GM21528 (cell line): Measurements from ENCODE around the gene LRFN5.
"Not testable (repeated sequence)": the region's sequence is repeated elsewhere in the genome, so short reads cannot be mapped to it uniquely, and the experiment has no call there.

Experiments
- ATAC-seq: cut with Tn5 transposase; IDR thresholded peaks from one replicate; pipeline ENCODE4 v1.9.1; 2021; ENCODE audit warnings: mild to moderate bottlenecking, moderate library complexity; ENCODE audit not compliant: unreplicated experiment, low FRiP score

The LRFN5 gene

DNA sequence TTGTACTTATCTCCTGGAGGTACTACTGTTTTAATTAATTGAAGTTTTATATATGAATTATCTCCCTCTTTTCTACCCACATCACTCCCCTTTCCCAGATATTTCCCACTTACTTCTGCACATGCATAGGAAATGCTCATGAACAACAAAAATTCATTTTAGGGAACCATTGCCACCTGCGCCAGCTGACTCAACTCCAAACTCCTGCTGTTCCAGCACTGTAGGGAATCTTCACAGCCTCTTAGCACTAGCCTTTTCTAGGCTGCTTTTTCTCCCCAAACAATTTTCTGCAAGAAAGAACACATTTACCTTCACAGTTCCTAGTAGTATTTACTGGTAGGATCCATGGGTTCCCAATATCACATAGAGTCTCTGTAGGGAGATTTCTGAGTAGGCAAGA lies 268.4 kb downstream of the LRFN5 start:
- ATAC-seq = no peak

DNA sequence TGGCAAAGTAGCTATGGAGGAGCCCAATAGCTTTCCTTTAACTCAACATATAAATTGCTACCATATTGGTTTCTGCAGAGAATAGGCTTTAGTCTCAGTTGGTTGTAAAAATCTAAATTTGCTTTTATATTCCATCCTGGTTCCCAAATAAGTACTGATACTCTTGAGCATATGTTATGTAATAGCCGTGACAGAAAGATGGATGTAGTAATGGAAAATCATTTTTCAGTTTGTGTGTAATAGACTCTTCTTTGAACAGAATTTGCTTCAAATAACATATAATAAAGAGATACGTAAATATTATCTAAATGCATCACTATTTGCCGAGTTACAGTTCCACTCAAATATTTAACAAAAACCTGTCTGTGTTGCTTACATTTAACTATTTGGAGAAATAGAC lies 271.6 kb downstream of the LRFN5 start:
- no peak for ATAC-seq

DNA sequence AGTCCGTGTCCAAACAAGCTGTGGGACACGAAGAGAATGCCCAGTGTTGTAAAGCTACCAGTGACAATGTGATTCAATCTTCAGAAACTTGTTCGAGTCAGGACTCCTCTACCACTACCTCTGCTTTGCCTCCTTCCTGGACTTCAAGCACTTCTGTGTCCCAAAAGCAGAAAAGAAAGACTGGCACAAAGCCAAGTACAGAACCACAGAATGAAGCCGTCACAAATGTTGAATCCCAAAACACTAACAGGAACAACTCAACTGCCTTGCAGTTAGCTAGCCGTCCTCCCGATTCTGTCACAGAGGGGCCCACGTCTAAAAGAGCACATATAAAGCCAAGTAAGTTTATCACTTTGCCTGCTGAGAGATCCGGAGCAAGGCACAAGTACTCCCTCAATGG lies 284.9 kb downstream of the LRFN5 start:
- no peak for ATAC-seq

DNA sequence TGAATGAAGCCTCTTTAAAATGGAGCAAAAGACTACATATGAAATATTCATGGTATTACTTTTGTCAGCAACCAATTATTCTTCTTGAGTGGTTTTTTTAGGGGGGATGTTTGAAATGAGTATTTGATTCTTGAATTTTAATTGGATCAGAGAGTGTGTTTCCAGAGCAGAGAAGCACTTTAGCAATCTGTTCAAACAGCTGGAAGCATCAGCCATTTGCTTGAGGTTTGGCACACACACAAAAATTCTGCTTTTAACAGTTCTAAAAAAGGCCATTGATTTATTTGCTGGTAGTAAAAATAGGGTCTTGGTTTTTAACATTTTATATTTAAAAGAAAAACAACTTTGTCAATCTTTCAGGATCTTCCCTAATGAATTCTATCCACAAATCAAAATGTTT lies 292.7 kb downstream of the LRFN5 start:
- no peak for ATAC-seq

DNA sequence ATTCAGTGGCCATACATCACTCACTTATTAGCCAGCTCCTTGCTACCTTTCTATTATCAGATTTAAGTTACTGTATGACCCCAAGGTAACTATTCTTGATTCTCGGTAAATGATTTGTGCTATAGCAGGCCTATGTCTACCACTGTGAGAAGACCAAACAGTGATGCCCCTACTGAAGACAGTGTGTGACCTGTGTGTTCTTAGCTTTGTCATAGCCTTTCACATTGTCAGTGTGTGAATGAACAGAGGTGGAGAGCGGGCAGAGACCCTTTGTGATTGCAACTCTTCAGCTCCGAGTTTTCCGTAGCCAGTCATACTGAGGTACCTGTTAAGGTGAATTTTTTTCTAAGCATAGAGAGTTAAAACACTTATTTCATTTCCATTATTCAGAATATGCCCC lies 294.0 kb downstream of the LRFN5 start:
- no peak for ATAC-seq

DNA sequence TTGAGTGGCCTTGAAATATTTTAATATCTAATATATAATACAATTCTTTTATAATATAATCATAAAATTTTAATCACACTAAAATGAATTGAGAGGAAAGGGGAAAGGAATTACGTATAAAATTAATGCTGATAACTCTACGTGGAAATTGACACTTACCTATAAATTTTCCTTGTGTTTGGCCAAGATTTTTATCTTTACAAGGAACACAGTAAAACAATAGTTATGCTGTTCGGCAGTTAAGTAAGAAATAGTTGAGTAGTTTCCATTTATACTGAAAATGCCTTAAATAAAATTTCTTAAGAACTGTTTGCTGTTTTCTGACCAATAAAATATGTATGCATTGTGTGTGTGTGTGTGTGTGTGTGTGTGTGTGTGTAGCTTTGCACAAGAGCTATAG lies 294.4 kb downstream of the LRFN5 start:
- ATAC-seq = no peak

DNA sequence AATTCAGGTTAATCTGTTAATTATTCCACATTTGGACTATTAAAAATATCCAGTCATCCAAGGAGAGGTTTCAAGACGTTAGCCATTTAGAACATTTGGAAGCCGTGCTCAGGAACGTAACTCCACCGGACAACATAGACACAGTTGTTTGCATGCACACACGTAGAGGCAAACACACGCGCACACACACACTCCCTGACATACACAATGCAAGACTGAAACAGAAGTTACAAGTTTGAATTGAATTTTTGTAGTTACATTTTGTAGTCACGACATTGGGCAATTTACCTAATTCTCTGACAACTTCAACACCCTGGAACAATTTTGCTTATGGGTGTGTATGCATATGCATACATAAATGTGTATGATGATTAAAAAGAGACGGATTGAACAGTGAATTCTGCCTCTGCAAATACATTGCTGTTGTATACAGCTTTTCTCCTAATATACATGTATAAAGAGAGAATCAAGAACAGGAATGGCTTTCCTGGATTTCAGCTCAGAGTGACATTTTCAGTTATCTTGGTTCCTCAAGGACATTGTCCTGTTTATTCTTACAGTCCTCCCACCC lies 298.8 kb downstream of the LRFN5 start:
- no peak for ATAC-seq

DNA sequence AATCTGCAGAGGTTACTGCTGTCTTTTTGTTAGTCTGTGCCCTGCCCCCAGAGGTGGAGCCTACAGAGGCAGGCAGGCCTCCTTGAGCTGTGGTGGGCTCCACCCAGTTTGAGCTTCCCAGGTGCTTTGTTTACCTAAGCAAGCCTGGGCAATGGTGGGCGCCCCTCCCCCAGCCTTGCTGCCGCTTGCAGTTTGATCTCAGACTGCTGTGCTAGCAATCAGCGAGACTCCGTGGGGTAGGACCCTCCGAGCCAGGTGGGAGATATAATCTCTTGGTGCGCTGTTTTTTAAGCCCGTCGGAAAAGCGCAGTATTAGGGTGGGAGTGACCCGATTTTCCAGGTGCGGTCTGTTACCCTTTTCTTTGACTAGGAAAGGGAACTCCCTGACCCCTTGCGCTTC lies 304.5 kb downstream of the LRFN5 start:
- ATAC-seq = not testable (repeated sequence)

DNA sequence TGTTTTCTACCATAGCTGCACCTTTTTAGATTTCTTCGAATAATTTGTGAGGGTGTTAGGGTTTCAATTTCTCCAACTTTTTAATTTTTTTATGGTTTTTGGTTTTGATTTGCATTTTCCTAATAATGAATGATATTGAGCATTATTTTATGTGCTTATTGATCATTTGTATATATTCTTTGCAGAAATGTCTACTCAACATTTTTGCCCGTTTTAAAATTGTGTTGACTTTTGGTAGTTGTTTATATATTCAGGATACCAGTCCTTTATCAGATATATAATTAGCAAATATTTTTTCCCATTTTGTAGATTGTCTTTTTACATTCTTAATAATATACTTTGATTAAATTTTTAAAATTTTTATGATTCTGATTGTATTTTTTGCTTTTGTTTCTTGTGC lies 306.7 kb downstream of the LRFN5 start:
- no peak for ATAC-seq

DNA sequence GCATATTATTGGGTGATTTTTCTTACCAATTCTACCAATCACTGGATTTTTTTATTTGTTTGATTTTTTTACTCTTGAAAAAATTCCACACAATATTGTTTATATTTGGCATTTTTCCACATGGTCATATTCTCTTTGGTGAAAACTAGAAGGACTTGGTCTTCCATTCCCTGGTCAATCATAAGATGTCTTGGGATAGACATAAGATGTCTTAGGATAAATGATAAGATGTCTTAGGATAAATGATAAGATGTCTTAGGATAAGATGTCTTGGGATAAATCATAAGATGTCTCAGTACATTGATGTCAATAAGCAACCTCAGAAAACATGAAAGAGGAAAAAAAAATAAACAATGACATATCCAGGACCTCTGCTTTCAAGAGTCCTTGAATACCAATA lies 309.1 kb downstream of the LRFN5 start:
- ATAC-seq = no peak

DNA sequence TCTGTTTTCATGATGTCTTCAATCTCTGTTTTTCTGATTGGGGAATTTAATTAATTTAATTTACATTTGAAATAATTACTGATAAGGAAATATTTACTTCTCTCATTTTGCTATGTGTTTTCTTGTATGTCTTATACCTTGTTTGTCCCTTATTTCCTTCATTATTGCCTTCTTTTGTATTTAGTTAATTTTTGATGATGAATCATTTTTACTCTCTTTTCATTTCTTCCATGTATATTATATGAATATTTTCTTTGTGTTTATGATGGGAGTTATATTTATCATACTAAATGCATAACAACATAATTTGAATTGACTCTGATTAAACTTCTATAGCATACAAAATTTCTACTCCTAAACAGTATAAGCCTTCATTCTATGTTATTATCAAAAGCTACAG lies 309.6 kb downstream of the LRFN5 start:
- ATAC-seq = no peak

DNA sequence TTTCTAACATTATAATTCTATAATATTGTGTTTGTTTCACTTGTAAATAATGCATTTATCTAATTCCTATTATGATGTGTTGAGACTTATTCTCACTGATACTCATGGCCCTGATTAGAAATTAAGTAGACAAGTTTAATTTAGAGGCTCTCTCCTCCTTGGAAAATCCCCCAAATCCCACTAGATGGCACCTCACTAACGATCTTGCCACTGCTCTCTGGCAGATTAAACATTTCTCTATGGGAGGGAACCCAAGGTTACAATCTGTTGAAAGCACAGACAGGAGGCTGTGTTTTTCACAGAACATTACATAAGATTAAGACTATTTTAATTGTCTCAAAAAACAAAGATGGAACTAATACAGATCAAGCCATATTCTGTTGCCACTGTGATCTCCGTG lies 318.7 kb downstream of the LRFN5 start:
- no peak for ATAC-seq

DNA sequence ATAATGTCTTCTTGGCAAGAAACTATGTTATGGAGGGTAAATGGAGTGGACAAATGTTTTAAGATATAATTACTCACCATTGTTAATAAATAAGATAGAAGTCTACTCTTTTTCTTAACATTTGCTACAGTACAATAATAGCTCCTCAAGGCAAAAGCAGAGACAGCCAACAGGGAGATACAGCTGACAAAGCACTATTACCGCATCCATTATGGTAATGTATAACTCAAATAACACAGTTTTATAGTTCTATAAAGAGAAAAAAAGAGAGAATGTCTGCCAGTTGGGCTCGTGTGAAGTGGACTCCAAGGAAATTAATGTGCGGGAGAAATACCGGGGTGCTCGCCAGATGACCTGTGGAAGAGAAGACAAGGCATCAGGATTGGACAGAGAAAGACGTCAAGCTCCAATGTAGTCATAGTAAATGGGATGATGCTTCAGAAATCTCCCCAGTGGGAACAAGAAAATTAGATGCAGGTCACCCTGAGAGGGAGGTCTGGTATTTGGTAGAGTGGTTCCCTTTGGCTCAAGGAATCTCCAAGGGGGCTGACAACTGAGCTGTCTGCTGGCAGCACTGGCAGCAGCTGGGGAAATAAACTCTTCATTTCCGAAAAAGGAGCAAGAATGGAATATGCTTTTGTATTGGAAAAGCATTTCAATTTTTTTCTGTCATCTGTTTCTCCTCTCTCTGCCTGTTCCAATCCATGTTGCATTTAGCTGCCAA lies 343.9 kb downstream of the LRFN5 start:
- no peak for ATAC-seq
